HPDE6-E6E7 (cell line): ENCODE data around the gene CTRB2.
"Not testable (repeated sequence)": the region's sequence is repeated elsewhere in the genome, so short reads cannot be mapped to it uniquely, and the experiment has no call there.

Experiments used
- DNase-seq: peaks from one replicate; pipeline ENCODE4 v3.0.0; 2011; ENCODE audit warnings: missing footprints; ENCODE audit errors: extremely low spot score

The CTRB2 gene

GRCh38 chr16:75242436-75243078 is 35.6 kb upstream of the CTRB2 start:
- DNase-seq = not testable (repeated sequence)

DNA sequence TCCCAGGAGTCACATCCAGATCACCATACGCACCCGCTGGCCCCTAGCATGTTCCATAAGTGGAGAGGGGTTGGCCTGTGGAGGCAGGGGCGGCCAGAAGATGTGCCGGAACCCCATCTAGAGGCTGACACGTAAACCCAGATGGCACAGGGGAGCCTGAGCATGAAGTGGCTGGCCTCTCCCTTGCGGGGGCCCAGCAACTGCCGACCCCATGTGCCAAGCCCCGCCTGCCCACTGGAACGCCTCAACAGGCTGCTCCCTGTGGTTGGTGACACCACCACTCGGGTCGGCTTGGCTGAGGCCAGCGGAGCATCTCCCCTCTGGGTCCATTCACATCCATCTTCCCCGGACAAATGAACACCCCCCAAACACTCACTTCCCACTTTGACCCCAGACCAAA is 35.0 kb upstream of the CTRB2 start:
- DNase-seq = no peak

DNA sequence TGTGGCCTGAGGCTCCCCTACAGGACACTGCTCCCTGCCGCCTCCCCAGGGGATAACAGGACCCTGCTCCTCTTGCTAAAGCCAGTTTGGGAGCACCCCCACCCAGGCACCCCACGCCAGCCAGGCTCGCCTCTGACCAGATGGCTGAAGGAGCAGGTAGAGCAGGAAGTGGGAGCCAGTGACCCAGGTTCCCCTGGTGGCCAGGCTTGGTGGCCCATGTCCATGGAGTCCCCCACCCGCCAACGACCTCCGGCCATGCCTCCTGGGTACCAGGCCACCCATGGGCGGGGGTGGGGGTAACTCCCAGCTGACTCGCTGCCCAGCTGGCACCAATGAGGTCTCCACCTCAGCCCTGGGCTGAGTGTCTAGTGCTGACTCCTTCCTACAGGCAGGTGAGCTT is 34.5 kb upstream of the CTRB2 start:
- no peak for DNase-seq

DNA sequence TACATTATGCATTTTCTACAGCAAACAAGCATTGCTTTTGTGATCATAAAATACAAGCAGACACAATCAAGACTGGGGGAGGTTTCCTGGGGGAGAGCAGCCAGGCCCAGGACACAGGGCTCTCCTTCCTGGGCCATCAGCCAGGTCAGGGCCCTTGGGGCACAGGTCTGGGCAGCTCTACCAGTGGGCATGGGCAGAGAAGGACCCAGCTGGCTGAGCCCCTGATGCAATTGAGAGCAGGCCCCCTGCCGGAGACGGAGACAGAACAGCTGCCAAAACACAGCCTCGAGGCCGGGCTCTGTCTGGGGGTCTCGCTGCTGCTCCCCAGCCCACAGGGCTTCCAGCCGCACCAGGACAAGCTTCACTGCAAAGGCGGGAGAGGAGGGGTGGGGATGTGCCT is 33.7 kb upstream of the CTRB2 start:
- DNase-seq = not testable (repeated sequence)

DNA sequence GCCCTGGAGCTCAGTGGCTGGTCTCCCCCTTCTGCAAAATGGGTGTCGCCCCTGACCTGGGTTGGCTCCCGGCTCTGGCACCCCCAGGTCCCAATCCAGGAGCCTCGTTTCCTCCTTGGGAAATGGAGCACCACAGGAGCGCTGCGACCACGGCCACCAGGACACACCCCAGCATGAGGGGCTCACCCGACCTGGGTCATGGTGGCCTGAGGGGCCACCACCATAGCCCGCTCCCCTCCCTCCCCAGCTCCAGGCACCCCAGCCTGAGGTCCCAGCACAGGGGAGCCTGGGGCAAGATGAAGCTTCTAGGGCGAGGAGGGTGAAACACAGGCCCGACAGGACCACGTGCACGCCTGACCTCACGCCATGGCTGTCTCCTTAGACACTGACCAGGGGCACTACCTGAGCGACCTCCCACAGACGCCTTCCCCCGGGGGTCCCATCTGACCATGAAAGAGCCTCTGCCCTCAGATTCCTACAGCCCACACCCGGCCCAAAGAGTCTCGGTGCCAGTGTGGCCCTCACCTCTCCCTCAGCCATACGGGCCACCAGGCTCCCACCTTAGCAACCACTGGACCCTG is 32.7 kb upstream of the CTRB2 start:
- DNase-seq = no peak

GRCh38 chr16:75238853-75239541 is 32.0 kb upstream of the CTRB2 start:
- DNase-seq = no peak

DNA sequence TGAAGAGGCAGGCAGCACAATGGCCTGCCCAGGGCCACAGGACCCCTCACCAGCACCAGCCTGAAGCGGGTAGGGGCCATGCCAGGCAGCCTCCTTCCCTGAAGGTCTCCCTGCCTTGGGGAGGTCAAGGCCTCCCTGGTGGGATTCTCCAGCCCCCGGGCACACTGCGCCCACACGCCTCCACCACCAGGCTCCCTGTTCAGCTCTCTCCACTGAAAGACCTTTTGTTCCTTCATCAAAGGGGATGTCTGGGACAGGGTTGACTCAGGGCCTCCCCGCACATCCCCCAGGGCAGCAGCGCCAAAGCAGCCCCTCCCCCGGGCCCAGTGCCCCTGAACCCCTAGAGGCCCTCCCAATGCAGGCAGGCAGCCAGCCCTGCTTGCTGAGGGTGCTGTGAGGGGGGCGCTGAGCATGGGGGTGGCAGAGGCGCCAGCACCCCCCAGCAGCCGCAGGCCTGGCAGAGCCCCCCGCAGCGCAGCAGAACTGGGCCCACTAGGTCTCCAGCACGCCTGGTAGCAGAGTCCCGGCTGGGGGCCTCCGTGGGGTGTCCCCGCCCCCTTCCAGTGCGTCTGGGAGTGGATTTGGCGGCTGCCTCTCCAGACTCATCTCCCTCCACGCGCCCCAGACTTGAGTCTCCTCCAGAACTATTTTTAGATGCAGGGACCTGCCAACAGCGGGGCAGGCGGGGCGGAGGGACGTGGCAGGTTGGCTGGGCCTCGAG is 31.3 kb upstream of the CTRB2 start:
- DNase-seq = no peak

- no peak for DNase-seq
Measured at GRCh38 chr16:75237398-75238131, 30.6 kb upstream of the CTRB2 start.

DNA sequence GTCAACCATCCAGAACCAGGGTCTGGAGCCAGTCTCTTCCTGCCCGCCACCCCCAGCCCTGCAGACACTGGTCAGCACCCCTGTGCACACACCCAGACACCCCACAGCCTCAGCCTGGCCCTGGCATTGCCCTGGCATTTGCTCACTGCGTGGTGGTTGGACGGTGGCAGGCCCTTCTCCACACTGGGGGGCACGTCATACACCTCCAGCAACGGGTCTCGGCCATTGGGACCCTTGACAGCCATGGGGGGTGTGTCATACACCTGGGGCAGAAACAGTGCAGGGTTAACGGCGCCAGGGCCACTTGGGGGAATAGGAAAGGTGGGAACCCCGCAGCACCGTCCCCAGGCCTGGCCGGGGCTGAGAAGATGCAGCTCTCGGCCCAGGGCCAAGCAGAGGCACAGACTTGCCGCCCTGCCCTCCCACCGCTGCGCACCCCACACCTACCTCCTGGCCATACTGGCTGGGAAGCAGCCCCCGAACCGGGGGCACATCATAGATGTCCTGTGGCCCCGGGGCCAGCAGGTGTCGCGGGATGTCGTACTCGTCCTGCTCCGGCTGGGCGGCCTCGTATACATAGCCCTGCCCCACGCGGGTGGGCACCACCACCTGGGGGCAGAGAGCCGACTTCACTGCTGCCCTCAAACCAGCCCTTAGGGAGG is 29.9 kb upstream of the CTRB2 start:
- no peak for DNase-seq

DNA sequence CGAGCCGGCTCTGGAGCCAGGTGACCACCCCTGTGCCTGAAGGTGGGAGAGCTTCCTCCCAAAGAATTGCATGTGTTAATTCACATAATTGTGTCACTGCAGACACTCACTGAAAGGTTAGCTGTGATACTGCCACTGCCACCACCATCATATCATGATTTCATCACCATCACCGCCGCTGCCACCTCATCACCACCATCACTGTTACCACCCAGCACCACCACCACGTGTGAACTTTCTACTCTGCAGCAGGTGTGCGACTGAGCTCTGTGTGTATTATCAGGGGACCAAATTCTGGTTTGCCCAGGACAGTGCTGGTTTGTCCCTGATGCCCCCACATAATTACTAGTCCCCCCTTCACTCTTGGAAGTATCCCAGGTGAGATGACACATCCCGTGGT is 29.3 kb upstream of the CTRB2 start:
- no peak for DNase-seq

GRCh38 chr16:75235721-75236193 is 28.8 kb upstream of the CTRB2 start:
- no peak for DNase-seq

- DNase-seq = no peak
Measured at GRCh38 chr16:75234856-75235696, 28.1 kb upstream of the CTRB2 start.

GRCh38 chr16:75233611-75233938 is 26.6 kb upstream of the CTRB2 start:
- DNase-seq = no peak

DNA sequence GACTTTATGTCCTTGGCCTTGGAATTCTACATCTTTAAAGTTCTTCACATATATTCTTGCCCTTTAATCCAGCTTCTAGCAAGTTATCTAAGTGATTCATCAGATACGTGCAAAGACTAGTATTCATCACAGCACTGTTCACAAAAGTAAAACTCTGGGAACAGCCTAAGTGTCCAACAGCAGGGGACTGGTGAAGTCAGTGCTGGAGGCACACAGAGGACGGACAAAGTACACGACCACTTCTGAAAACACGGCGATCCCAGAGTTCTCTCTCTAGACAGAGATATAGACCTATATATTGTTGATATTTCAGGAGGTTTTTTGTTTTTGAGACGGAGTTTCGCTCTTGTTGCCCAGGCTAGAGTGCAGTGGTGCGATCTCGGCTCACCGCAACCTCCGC is 24.6 kb upstream of the CTRB2 start:
- DNase-seq = no peak

DNA sequence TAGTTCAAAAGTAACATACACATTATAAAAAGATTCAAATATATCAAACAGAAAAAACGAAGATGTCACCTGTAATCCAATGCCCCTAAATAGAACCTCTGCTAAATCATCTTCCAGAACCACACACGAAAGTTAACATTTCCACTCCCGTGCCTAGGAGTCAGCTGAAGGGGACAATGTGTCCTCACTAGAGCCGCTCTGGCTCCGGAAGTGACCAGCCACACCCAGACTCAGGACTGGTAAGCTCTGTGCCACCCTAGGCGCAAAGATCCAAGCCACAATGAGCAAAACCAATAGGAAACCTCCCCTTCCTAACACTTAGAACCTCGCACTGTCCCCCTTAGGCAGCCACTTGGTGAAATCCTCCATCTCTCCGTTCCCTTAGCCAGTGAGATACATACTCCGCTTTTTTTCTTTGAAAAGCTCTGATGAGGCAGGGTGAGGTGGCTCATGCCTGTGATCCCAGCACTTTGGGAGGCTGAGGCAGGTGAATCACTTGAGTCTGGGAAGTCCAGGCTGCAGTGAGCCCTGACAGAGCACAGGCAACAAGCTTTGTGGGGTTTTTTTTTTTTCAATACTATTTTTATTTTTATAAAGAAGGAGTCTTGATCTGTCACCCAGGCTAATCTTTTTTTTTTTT is 23.6 kb upstream of the CTRB2 start:
- DNase-seq = no peak

GRCh38 chr16:75229172-75230031 is 22.4 kb upstream of the CTRB2 start:
- no peak for DNase-seq

DNA sequence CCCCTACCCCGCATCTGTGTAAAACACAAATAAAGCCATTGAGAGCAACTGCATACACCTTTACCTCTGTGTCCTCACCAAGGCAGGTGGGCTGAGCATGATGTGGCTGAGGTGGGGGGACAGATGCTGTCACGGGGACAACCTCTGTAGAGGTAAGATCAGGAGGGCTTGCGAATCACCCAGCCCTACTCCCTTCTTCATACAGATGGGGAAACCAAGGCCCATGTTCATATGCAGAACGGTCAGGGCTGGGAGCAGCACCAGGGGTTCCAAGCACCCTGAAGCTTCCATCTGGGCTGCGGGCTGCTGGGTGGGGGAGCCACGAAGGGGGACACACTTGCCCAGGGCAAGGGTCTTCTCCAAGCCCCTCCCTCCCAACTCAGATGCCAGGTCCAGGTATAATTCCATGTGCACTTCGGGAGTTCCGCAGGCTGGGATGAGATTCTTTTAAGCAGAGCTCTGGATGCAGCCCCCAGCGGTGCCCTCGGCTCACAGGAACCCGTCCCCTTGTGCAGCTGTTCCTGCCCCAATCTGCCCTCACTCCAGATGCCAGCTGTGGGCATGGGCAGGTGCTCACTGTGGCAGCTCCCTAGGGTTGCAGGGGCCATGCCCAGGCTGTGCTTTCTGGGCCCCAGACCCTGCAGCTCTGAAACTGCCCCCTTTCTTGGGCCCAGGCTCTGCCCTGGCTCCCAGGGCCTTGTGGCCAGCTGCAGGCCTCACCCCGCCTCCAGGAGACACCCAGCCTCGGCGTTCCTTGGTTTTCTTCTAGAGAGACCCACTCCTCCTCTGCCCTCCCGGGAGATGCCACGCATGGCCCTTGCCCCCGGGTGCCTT is 21.4 kb upstream of the CTRB2 start:
- no peak for DNase-seq
